ENCODE results near the gene DGKI. TPM values are rescaled to one million over a fixed set of nuclear protein-coding genes. Genes with fewer than 3 reads are reported as not detected.

Gene DGKI
- total RNA-seq, 1 experiment from 2014 or later = 0.29 TPM

GRCh38 chr7:137656850-137657232 is 189.9 kb downstream of the DGKI start:
- no peak for DNase-seq (ENCODE audit: low spot score)

- peak; percentile 59 for DNase-seq (ENCODE audit: low spot score)
Observed at GRCh38 chr7:137656227-137656849, 190.4 kb downstream of the DGKI start.

GRCh38 chr7:137655804-137656203 is 191.0 kb downstream of the DGKI start:
- no peak for DNase-seq (ENCODE audit: low spot score)

GRCh38 chr7:137652721-137653120 is 194.1 kb downstream of the DGKI start:
- no peak for DNase-seq (ENCODE audit: low spot score)

GRCh38 chr7:137647905-137648565 is 198.7 kb downstream of the DGKI start:
- DNase-seq (ENCODE audit: low spot score) = no peak

- DNase-seq (ENCODE audit: low spot score) = peak; percentile 82
Observed at GRCh38 chr7:137642472-137642871, 204.3 kb downstream of the DGKI start.

- no peak for DNase-seq (ENCODE audit: low spot score)
Observed at GRCh38 chr7:137642031-137642430, 204.7 kb downstream of the DGKI start.

- DNase-seq (ENCODE audit: low spot score) = no peak
Observed at GRCh38 chr7:137636376-137636775, 210.4 kb downstream of the DGKI start.

- DNase-seq (ENCODE audit: low spot score) = no peak
Observed at GRCh38 chr7:137635874-137636273, 210.9 kb downstream of the DGKI start.

- DNase-seq (ENCODE audit: low spot score) = no peak
Observed at GRCh38 chr7:137635132-137635531, 211.6 kb downstream of the DGKI start.

GRCh38 chr7:137634356-137634755 is 212.4 kb downstream of the DGKI start:
- DNase-seq (ENCODE audit: low spot score) = no peak

GRCh38 chr7:137633133-137633532 is 213.6 kb downstream of the DGKI start:
- no peak for DNase-seq (ENCODE audit: low spot score)

GRCh38 chr7:137628216-137628615 is 218.6 kb downstream of the DGKI start:
- no peak for DNase-seq (ENCODE audit: low spot score)

GRCh38 chr7:137626469-137627067 is 220.2 kb downstream of the DGKI start:
- DNase-seq (ENCODE audit: low spot score) = peak; percentile 53

GRCh38 chr7:137625197-137625596 is 221.6 kb downstream of the DGKI start:
- no peak for DNase-seq (ENCODE audit: low spot score)

- no peak for DNase-seq (ENCODE audit: low spot score)
Observed at GRCh38 chr7:137619181-137619580, 227.6 kb downstream of the DGKI start.

GRCh38 chr7:137618748-137619147 is 228.0 kb downstream of the DGKI start:
- DNase-seq (ENCODE audit: low spot score) = no peak

- DNase-seq (ENCODE audit: low spot score) = no peak
Observed at GRCh38 chr7:137613006-137613525, 233.7 kb downstream of the DGKI start.

- no peak for DNase-seq (ENCODE audit: low spot score)
Observed at GRCh38 chr7:137611606-137612005, 235.2 kb downstream of the DGKI start.

- DNase-seq (ENCODE audit: low spot score) = no peak
Observed at GRCh38 chr7:137609500-137609899, 237.3 kb downstream of the DGKI start.

- peak; percentile 23 for DNase-seq (ENCODE audit: low spot score)
Observed at GRCh38 chr7:137606061-137606674, 240.6 kb downstream of the DGKI start.

GRCh38 chr7:137603043-137603442 is 243.7 kb downstream of the DGKI start:
- DNase-seq (ENCODE audit: low spot score) = no peak

GRCh38 chr7:137601642-137602041 is 245.1 kb downstream of the DGKI start:
- DNase-seq (ENCODE audit: low spot score) = no peak
